HepG2 (cell line): ENCODE measurements around the gene CHRNB1. TPM values are rescaled to one million over a fixed set of nuclear protein-coding genes. Genes with fewer than 3 reads are reported as not detected.

Source experiments
- ATAC-seq: fragments of 200-7000 bp; cut with Tn5 transposase; 3 replicates; pipeline ENCODE4 v1.9.1; 2020; ENCODE audit warnings: mild to moderate bottlenecking, moderate library complexity
- BruUV-seq: library from RNA; stranded (reverse); fragments of 400-500 nt; replicated peaks from 2 replicates; lab custom pipeline; 2021; lab: Mats Ljungman, UMichigan
- CTCF ChIA-PET: fragments of 300-600 bp; formaldehyde crosslinking; extraction: SDS; loops from one replicate; lab custom pipeline; 2021; ENCODE audit warnings: low total read pairs, inconsistent platforms, low intra/inter-chr PET ratio; lab: Yijun Ruan, JAX
- POLR2A ChIA-PET: fragments of 350-600 bp; sonication (Branson Sonifier 250); formaldehyde crosslinking; loops from one replicate; lab custom pipeline; 2020; ENCODE audit warnings: antibody characterized with exemption, inconsistent platforms; lab: Yijun Ruan, JAX
- DNase-seq: peaks from one replicate; pipeline ENCODE4 v3.0.0-alpha.2; 2015; ENCODE audit warnings: low spot score
- FAIRE-seq: peaks from 3 replicates; lab custom pipeline; 2011; peaks lifted over from hg19 to GRCh38; lab: Jason Lieb, UNC
- H2AFZ ChIP-seq: one replicate; pipeline ENCODE4 v1.6.1; 2011; ENCODE audit warnings: low read length, inconsistent platforms
- H3K27ac ChIP-seq: fragments of 300-600 bp; 3 replicates; pipeline ENCODE4 v1.8.0; 2011; ENCODE audit warnings: mixed run types, mild to moderate bottlenecking, mixed read lengths, low read length, inconsistent platforms; ENCODE audit not compliant: insufficient read depth; ENCODE audit errors: extremely low read length
- H3K27me3 ChIP-seq, 2 experiments: fragments of 200-600 bp in 1 of 2; 2 replicates in 1 of 2; 3 replicates in 1 of 2; pipeline versions ENCODE4 v1.6.0 to v1.8.0; 2011; ENCODE audit warnings: low read length in 2 of 2, mild to moderate bottlenecking in 2 of 2, moderate library complexity in 2 of 2, inconsistent platforms in 1 of 2; ENCODE audit not compliant: insufficient read depth in 2 of 2, control insufficient read depth in 1 of 2
- H3K36me3 ChIP-seq, 2 experiments: fragments of 200-600 bp in 1 of 2; replicated peaks in 1 of 2; 2 replicates in 1 of 2; 3 replicates in 1 of 2; pipeline versions ENCODE4 v1.5.1 to v1.8.0; 2011; ENCODE audit warnings: low read length in 2 of 2, inconsistent platforms in 1 of 2; ENCODE audit not compliant: insufficient read depth in 2 of 2, control insufficient read depth in 1 of 2
- H3K4me1 ChIP-seq: 2 replicates; pipeline ENCODE4 v1.5.1; 2012; ENCODE audit warnings: low read length, inconsistent platforms; ENCODE audit not compliant: insufficient read depth
- H3K4me2 ChIP-seq: 2 replicates; pipeline ENCODE4 v1.6.0; 2011; ENCODE audit warnings: low read depth, low read length, inconsistent platforms
- H3K4me3 ChIP-seq, 3 experiments: fragments of 200-600 bp in 1 of 3; sonication (generic), shearing (Covaris generic) in 1 of 3; replicated peaks in 1 of 3; 2 replicates each; pipeline ENCODE4 v1.5.1; 2011 to 2016; ENCODE audit warnings: low read length in 3 of 3, inconsistent platforms in 2 of 3, low read depth in 2 of 3, mild to moderate bottlenecking in 2 of 3, control low read depth in 1 of 3, mixed read lengths in 1 of 3; ENCODE audit not compliant: insufficient read depth in 1 of 3
- H3K79me2 ChIP-seq: one replicate; pipeline ENCODE4 v1.6.1; 2011; ENCODE audit warnings: low read length, inconsistent platforms; ENCODE audit not compliant: insufficient read depth
- H3K9ac ChIP-seq: 2 replicates; pipeline ENCODE4 v1.6.0; 2011; ENCODE audit warnings: mild to moderate bottlenecking, low read depth, low read length, inconsistent platforms; ENCODE audit not compliant: insufficient read depth
- H3K9me3 ChIP-seq: 2 replicates; pipeline ENCODE4 v1.5.1; 2012; ENCODE audit warnings: mild to moderate bottlenecking, low read length
- H4K20me1 ChIP-seq: 2 replicates; pipeline ENCODE4 v1.6.0; 2011; ENCODE audit warnings: inconsistent platforms, mild to moderate bottlenecking, low read length, moderate library complexity; ENCODE audit not compliant: insufficient read depth
- BCL6 ChIP-seq: IDR thresholded peaks from 2 replicates; pipeline ENCODE4 v1.6.1; 2016; ENCODE audit warnings: missing genetic modification reagents, missing compliant biosample characterization
- CEBPG ChIP-seq: IDR thresholded peaks from 2 replicates; pipeline ENCODE4 v1.6.1; 2016
- HDAC1 ChIP-seq: sonication (generic); formaldehyde crosslinking; IDR thresholded peaks from 2 replicates; pipeline ENCODE4 v1.5.1; 2020; ENCODE audit warnings: mild to moderate bottlenecking, missing genetic modification reagents
- HOMEZ ChIP-seq: IDR thresholded peaks from 2 replicates; pipeline ENCODE4 v1.6.1; 2016; ENCODE audit warnings: low read depth
- IKZF4 ChIP-seq: sonication (generic); formaldehyde crosslinking; IDR thresholded peaks from 2 replicates; pipeline ENCODE4 v1.5.1; 2020; ENCODE audit warnings: borderline replicate concordance, mild to moderate bottlenecking, low read depth, missing genetic modification reagents; ENCODE audit errors: not compliant biosample characterization
- KAT8 ChIP-seq: IDR thresholded peaks from 2 replicates; pipeline ENCODE4 v1.6.1; 2016; ENCODE audit warnings: missing genetic modification reagents, missing compliant biosample characterization
- MATR3 ChIP-seq: sonication (generic); formaldehyde crosslinking; IDR thresholded peaks from 2 replicates; pipeline ENCODE4 v1.4.0; 2020; ENCODE audit warnings: missing genetic modification reagents
- SIX1 ChIP-seq: sonication (generic); formaldehyde crosslinking; IDR thresholded peaks from 2 replicates; pipeline ENCODE4 v1.4.0; 2020; ENCODE audit warnings: missing genetic modification reagents, borderline replicate concordance
- SIX4 ChIP-seq: sonication (generic); formaldehyde crosslinking; IDR thresholded peaks from 2 replicates; pipeline ENCODE4 v1.4.0; 2020; ENCODE audit warnings: missing genetic modification reagents
- ZMYM2 ChIP-seq: sonication (generic); formaldehyde crosslinking; IDR thresholded peaks from 2 replicates; pipeline ENCODE4 v1.8.0; 2022; ENCODE audit warnings: mild to moderate bottlenecking, missing genetic modification reagents
- ZNF205 ChIP-seq: IDR thresholded peaks from 2 replicates; pipeline ENCODE4 v1.6.1; 2018; ENCODE audit warnings: missing biosample characterization, missing genetic modification reagents
- ZNF207 ChIP-seq: fragments of 450-650 bp; IDR thresholded peaks from 2 replicates; pipeline ENCODE4 v1.6.1; 2016; ENCODE audit warnings: antibody characterized with exemption, borderline replicate concordance
- ZNF354B ChIP-seq: sonication (generic); formaldehyde crosslinking; IDR thresholded peaks from 2 replicates; pipeline ENCODE4 v1.8.0; 2022; ENCODE audit warnings: mild to moderate bottlenecking, missing genetic modification reagents
- ZNF446 ChIP-seq: sonication (generic); formaldehyde crosslinking; IDR thresholded peaks from 2 replicates; pipeline ENCODE4 v1.5.0; 2020; ENCODE audit warnings: mild to moderate bottlenecking, missing genetic modification reagents
- ZNF543 ChIP-seq: sonication (generic); formaldehyde crosslinking; IDR thresholded peaks from 2 replicates; pipeline ENCODE4 v1.4.0; 2020; ENCODE audit warnings: mild to moderate bottlenecking, missing genetic modification reagents
- ZNF788 ChIP-seq: sonication (generic); formaldehyde crosslinking; IDR thresholded peaks from 2 replicates; pipeline ENCODE4 v1.5.0; 2020; ENCODE audit warnings: mild to moderate bottlenecking, missing genetic modification reagents, borderline replicate concordance
- WGBS: methylation state at CpG from one replicate; pipeline ENCODE4 v1.1.6; 2017; ENCODE audit warnings: low lambda C conversion rate; 5-methylcytosine and 5-hydroxymethylcytosine counted together
- in situ Hi-C: cut with HindIII; loops from 2 replicates; pipeline ENCODE4 v1.10.0; 2017; ENCODE audit warnings: low pct_unique_long_range_greater_than_20kb; ENCODE audit not compliant: extremely low pct_ligation_motif_present
- intact Hi-C: fragments of 100-400 bp; cut with micrococcal nuclease; formaldehyde crosslinking; loops from one replicate; pipeline ENCODE4 v1.10.0; 2022; ENCODE audit not compliant: unreplicated experiment
- polyA plus RNA-seq, 8 experiments: library from polyadenylated mRNA; depleted of rRNA in 3 of 8; stranded (reverse) in 7 of 8; unstranded in 1 of 8; fragments of >200 nt; fragmentation: Illumina TruSeq in 4 of 8; extraction: Trizol in 4 of 8; gene quantifications; 2 replicates each; pipeline versions ENCODE4 v1.2.1 to v1.2.3, GENCODE V29; 2011 to 2016; ENCODE audit warnings: low read depth in 4 of 8, missing spikeins in 1 of 8, mixed read lengths in 1 of 8; ENCODE audit not compliant: insufficient read depth in 1 of 8
- total RNA-seq, 5 experiments: library from RNA; depleted of rRNA; stranded (reverse); fragments of >200 nt; fragmentation: Illumina TruSeq; extraction: Trizol; gene quantifications; 2 replicates each; pipeline ENCODE4 v1.2.3, GENCODE V29; 2016; ENCODE audit warnings: low read depth in 1 of 5
- TF ChIP-seq, protein P1 (sequence below): sonication (generic); formaldehyde crosslinking; IDR thresholded peaks from 2 replicates; pipeline ENCODE4 v1.4.0; 2020; ENCODE audit warnings: mild to moderate bottlenecking, missing genetic modification reagents
- TF ChIP-seq, protein P2 (sequence below): sonication (generic); IDR thresholded peaks from 2 replicates; pipeline ENCODE4 v1.6.1; 2016; ENCODE audit warnings: low read depth, borderline replicate concordance

The CHRNB1 gene
- total and polyA plus RNA-seq, 2 of the 13 experiments (the other 11 are each of a cell fraction or from before 2014, with no cell fraction given), result 5.4 to 33.7 TPM

- H3K4me2 ChIP-seq, result no peak overlapping the region
- no peak for DNase-seq
- CTCF ChIA-PET, result interaction anchor here (0.7 kb wide), 1 partner anchor 144 kb away, joined by 3 read pairs; no protein-coding TSS in a partner anchor
- no peak overlapping the region for H2AFZ ChIP-seq
- no peaks in the 10 kb centered on the region for H3K79me2 ChIP-seq
- no peak for TF ChIP-seq BCL6 (CRISPR knock-in tag)
- TF ChIP-seq, protein P1, sequence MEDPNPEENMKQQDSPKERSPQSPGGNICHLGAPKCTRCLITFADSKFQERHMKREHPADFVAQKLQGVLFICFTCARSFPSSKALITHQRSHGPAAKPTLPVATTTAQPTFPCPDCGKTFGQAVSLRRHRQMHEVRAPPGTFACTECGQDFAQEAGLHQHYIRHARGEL (CRISPR knock-in tag), result no peak
- TF ChIP-seq HDAC1 (CRISPR knock-in tag), result no peak
- no peak for TF ChIP-seq MATR3 (CRISPR knock-in tag)
- no peak for TF ChIP-seq ZNF205 (CRISPR knock-in tag)
- no peak for TF ChIP-seq CEBPG
- TF ChIP-seq KAT8 (CRISPR knock-in tag), result no peak
- peaks cover 58 to 86% of the 10 kb centered on the region in 2 experiments for H3K36me3 ChIP-seq
- 87% methylated on average over 14 of the region's 14 CpGs for WGBS
- intact Hi-C loops, result loop anchor here (5.0 kb wide), 1 partner anchor 144 kb away; the partner anchor contains the start of gene TMEM95
- H3K9ac ChIP-seq, result no peak overlapping the region
- H3K27me3 ChIP-seq, result no peaks in the 10 kb centered on the region
- POLR2A ChIA-PET, result no interaction called here
- no TSS peak for BruUV-seq
- no peak overlapping the region for H3K27ac ChIP-seq
- H3K4me3 ChIP-seq, result no peak overlapping the region
- H4K20me1 ChIP-seq, result no peaks in the 10 kb centered on the region
- no peak for ATAC-seq
- H3K9me3 ChIP-seq, result no peaks in the 10 kb centered on the region
- H3K4me1 ChIP-seq, result no peaks in the 10 kb centered on the region
- no peak for FAIRE-seq
- in situ Hi-C loops, result no loop called here
Observed at GRCh38 chr17:7501729-7502128, 56.9 kb downstream of the CHRNB1 start.

DNA sequence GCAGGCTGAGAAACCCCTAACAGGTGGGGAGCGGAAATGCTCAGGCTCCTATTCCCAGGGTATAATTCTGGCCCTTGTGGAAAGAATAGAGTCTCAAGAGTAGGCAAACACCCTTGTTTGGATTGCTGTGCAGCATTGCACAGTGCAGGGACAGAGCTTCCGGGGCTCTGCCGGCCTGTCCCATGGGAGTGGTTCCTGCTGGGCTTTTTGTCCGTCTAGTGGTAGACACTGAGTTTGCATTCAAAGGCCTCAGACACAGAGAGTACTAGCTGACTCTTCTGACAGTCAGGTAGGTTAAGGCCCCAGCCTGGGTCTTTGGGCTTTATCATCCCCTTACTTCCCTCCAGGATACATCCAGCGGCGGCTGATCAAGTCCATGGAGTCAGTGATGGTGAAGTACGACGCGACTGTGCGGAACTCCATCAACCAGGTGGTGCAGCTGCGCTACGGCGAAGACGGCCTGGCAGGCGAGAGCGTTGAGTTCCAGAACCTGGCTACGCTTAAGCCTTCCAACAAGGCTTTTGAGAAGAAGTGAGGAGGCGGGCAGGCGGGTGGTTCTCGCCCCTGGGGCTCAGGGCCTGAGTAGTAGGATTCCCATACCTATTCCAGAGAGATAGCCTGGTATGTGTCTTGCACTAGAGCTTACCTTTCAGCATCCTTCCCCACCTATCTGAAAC is 57.4 kb downstream of the CHRNB1 start:
- H3K4me2 ChIP-seq, result no peak overlapping the region
- H3K36me3 ChIP-seq, result peaks cover 52 to 84% of the 10 kb centered on the region in 2 experiments
- POLR2A ChIA-PET, result no interaction called here
- ATAC-seq (peak; percentile 68), DNase-seq (no peak), FAIRE-seq (no peak)
- H4K20me1 ChIP-seq, result no peaks in the 10 kb centered on the region
- intact Hi-C loops (loop anchor here (5.0 kb wide), 1 partner anchor 145 kb away; the partner anchor contains the start of gene TMEM95), in situ Hi-C loops (no loop called here)
- H3K79me2 ChIP-seq, result no peaks in the 10 kb centered on the region
- no peak overlapping the region for H3K9ac ChIP-seq
- H3K4me3 ChIP-seq, result no peak overlapping the region
- no peaks in the 10 kb centered on the region for H3K9me3 ChIP-seq
- H2AFZ ChIP-seq, result no peak overlapping the region
- CTCF ChIA-PET, result interaction anchor here (0.7 kb wide), 1 partner anchor 145 kb away, joined by 3 read pairs; no protein-coding TSS in a partner anchor
- no peak overlapping the region for H3K27ac ChIP-seq
- no TSS peak for BruUV-seq
- WGBS, result 99% methylated on average over 17 of the region's 20 CpGs
- H3K4me1 ChIP-seq, result no peaks in the 10 kb centered on the region
- H3K27me3 ChIP-seq, result no peaks in the 10 kb centered on the region
- TF ChIP-seq ZNF446 (CRISPR knock-in tag) (no peak), HOMEZ (no peak), IKZF4 (CRISPR knock-in tag) (no peak), ZMYM2 (CRISPR knock-in tag) (no peak), ZNF788 (CRISPR knock-in tag) (no peak), ZNF543 (CRISPR knock-in tag) (no peak), ZNF207 (no peak), ZNF354B (CRISPR knock-in tag) (no peak), SIX4 (CRISPR knock-in tag) (no peak), SIX1 (CRISPR knock-in tag) (no peak)
- TF ChIP-seq, protein P2, sequence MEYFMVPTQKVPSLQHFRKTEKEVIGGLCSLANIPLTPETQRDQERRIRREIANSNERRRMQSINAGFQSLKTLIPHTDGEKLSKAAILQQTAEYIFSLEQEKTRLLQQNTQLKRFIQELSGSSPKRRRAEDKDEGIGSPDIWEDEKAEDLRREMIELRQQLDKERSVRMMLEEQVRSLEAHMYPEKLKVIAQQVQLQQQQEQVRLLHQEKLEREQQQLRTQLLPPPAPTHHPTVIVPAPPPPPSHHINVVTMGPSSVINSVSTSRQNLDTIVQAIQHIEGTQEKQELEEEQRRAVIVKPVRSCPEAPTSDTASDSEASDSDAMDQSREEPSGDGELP, result no peak
